GM15510 (cell line): Measurements from ENCODE around the gene ACTR5.

Source experiments
- POLR2A ChIP-seq: IDR thresholded peaks from 3 replicates; pipeline ENCODE4 v1.6.1; 2011; ENCODE audit warnings: borderline replicate concordance; ENCODE audit not compliant: insufficient read length; ENCODE audit errors: extremely low read depth

The ACTR5 gene

DNA sequence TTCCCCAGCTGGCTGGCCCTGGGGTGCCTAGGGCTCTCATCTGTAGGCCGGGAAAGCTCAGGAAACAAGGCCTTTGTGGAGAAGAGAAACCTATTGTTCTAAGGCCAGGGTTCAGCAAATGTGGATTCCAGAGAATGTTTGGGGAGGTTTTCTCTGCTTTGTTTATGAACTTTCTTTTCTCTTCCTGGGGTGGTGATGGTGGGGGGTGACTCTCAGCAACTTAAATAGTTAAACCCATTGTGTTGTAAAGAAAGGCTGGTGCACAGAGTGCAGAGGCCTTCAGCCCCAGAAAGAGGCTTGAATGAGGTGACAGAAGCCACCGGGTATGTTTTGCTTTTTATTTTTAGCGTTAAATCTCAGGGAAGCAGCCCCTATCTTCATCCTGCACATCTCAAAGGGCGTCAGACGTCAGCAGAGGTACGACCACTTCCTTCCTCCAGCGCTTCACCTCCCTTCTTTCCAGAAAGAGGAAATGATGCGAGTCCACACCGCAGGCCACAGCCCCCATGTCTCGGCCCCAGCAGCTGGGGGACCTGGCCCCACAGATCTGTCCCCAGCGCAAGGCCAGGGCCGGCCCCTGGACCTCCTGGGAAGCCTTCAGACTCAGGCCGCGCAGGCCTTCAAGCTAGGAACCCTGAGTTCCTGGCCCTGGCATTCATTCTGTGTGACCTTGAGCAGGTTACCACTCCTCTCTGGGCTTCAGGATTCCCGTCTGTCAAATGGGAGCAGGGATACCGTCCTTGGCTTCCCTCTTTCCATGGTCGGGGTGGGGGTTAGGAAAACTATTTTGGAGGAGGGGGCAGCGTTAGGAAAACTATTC, 56.6 kb downstream of the ACTR5 start:
- no peak for TF ChIP-seq POLR2A

DNA sequence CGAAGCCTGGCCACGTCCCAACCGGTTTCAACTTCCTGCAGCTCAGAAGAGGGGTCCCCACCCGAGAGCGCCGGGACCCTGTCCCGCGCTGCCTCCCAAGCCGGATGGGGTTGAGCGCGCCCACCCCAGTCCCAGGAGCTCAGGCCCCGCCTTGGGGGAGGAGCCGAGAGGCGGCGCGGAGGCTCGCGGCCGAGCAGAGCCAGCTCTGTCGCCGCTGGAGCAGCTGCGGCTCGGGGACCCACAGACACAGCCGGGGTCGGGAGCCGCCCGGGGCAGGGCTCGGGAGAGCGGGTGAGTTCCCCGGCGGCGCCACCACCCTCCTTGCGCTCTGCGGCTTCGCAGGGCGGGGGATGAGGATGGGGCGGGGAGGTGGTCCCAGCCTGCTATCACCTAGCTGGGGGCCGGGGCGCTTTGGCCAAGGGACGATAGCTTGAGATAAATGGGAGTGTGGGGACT, 57.3 kb downstream of the ACTR5 start, which contains the start of gene PPP1R16B:
TSS of gene PPP1R16B (plus strand) at position 196 of the 456 bp plus-strand sequence. CDS start 30,229 bp downstream, outside the sequence.
- TF ChIP-seq POLR2A = peak; percentile 98

DNA sequence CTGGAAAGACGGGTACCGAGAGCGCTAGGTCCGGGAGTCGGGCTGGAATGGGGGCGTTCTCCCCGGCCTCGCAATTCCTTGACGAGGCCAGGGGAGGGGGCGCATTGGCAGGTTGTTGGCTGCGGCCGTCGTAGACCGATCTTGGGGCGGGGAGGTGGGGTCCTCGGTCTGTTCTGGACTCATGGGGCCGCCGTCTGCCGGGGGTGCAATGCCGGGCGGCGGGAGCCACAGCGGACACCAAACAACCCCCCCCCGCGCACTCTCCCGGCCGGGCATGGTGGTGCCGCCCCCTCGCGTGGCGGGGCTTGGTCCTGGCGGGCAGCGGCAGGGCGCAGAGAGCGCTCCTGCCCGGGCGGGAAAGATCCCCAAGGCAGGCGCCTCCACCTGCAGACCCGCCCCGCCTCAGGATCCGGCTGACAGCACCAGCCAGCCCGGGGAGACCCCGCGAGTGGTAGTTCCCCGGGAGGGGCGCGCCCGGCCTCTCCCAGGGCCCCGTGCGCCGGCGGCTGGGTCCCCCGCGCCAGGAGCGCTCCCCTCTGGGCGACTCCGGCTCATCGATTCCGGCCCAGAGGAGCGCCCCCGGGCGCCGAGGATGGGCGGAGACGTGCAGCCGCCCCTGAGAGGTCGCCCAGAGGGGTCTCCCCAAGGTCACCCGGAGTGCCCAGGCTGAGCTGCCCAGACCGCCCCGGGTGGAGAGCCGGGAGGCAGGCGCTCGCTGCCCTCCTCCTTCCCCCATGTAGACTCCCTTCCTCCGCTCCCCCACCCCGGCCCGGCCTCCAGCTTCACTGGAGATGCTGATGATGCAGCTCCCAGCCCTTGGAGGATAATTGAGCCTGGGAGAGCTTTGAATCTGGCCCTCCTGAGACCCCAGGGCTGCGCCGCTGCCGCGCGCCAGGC, 57.9 kb downstream of the ACTR5 start:
- TF ChIP-seq POLR2A = no peak

DNA sequence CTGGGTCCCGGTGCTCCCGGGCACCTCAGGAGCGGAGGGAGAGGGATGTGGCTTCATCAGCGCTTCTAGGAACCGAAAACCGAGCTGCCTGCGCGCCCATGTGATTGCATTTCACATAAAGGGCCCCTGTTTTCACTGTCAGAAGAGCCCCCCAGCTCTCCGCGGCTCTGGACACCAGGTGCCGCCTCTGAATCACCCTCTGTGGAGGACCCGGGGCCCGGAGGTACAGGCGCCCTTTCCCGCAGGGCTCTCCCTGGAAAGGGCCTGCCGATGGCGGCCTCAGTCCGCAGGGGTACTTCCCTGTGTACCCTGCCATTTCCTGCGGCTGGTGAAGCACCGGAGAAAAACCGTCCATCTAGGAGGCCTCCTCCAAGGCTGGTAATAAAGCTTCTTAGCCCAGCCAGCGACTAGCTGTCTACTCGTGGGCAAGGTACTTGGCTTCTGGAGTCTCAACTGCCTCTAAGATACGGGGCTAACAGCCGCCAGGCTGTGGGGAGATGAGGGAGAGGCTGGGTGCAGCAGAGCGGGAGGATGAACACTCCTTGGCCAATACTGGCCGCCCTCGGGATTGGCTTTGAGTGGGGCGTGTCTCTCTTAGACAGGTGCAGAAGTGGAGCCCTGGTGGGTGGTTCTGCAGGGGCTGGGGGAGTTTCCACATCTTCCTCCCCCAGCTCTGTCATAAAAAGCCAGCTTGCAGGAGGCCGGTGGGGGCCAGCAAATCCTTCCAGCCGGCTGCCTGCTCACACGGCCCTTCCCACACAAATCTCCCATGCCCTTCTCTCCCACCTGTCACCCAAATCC, 58.8 kb downstream of the ACTR5 start:
- peak; percentile 62 for TF ChIP-seq POLR2A

DNA sequence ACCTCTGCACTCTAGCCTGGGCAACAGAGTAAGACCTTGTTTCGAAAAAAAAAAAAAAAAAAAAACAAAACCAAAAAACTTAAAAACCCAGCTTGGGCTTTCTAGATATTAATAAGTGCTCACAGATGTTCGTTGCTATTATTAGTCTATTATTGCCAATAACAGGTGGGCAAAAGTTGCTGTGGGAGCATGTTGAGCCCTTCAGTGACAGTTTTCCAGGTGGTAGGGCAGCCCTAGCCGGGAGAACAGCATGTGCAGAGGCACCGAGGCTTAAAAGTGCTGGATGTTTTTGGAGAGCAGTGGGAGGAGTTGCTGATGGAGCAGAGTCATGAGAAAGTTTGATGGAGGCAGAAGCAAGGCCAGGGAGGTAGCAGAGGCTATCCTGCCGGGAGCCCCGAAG, 61.7 kb downstream of the ACTR5 start:
- TF ChIP-seq POLR2A = no peak

DNA sequence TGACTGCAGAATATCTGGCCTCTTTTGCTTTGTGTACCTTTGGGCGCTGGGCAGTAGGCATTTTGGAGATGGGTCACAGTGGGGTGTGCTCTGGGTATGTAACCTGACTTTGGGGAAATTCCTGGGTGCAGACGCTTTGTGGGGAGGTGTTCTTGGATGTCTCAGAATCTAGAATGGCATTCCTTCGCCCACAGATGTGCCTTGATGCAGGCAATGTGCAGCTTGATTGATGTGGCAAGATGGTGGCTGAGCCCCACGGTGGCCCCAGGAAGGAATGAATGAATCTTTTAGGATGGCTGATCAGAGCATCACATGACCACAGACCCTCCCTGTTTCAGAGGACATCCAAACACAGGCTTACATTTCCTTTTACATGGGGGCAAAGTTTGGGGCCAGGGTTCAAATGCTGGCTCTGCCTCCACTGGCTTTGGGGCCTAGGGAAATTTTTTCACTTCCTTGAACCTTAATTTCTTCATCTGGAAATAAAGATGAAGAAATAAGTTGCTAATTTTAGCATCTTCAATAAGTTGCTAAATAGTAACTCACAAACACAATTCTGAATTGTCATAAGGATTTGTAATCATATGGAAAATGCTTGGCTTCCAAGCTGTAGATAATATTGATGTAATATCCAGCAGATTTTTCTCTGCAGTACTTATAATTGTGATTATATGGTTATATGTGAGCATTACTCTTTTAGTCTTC, 62.8 kb downstream of the ACTR5 start:
- no peak for TF ChIP-seq POLR2A

DNA sequence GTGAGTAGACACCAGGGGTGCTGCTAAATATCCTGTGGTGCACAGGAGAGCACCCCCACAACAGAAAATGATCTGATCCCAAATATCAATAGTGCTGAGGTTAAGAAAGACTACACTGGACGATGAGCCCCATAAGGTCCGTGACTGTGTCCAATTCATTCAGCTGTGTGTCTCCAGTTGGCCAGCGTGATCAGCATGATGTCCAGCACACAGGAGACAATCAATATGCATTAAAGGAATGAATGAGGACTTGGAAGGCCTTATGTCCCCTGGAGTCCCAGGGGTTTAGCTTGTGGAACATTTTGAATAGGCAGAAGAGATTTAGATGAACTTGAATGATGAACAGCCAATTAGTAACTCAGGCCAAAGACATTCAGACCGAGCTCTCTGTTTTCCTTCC, 63.5 kb downstream of the ACTR5 start:
- no peak for TF ChIP-seq POLR2A

DNA sequence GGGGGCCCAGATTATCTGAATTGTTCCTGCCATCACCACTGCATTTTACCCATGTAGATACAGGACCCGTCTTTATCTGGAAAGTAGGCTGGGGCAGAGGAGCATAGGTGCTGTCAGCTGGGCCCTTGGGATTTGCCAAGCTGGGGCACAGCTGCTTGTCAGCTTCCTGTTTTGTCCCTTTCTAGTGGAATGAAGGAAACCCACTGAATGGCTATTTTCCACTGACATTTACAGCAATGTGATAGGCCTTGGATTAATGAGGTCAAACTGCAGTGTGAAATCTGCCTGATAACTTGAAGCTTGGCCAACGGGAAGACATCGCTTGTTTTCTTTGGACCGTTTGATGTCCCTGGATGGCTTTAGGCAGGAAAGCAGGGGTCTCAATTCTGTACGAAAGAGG, 63.9 kb downstream of the ACTR5 start:
- TF ChIP-seq POLR2A = no peak

DNA sequence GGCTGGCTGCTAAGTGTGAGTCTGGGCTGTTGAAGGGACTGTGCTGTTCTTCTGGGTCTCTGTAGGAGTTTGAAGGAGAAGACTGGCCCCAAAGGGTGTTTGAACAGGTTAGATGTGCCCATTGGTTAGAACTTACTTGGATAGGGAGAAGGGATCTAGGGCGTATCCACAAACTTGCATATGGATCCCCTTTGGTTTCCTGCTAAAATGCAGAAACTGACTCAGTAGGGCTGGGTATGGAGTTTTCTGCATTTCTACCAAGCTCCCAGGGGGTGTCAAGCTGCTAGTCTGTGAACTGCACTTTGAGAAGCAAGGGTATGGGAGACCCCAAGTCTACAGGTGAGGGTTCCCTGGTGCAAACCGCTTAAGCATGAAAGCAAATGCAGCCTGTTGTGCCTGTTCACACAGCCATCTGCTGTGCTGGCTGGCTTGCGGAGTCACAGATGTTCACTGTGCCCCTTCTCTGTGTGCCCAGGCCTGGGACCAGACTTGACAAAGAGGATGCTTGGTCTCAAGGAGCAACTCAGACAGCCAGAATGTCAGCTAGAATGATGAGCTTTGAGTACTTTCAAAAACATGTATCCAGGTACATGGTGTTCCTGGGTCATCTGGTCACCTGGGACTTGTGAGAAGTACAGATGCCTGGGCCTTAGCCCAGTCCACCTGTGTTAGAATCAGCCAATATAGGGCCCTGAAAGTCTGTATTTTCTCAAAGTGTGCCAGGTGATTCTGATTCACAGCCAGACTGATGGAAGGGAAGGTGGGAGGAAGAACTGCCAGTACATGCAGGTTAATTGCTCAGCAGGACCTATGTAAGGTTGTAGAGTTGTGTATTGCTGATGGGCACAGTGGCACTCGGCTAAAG, 64.7 kb downstream of the ACTR5 start:
- no peak for TF ChIP-seq POLR2A

DNA sequence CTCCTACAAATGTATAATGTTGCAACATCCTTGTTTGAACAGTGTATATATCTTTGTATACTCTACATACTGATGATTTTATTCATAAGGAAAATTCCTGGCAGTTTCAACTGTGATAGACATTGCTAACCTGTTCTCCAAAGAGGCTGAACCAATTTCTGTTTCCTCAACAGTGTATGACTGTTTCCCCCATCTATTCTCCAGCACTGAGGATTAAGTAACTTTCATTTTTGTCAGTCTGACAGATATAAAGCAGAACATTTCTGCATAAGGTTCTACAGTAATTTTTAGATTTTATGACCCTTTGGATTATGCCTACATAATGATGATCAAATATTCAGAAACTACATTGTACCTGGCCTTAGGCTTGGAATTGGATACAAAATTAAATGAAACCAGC, 67.2 kb downstream of the ACTR5 start:
- no peak for TF ChIP-seq POLR2A

DNA sequence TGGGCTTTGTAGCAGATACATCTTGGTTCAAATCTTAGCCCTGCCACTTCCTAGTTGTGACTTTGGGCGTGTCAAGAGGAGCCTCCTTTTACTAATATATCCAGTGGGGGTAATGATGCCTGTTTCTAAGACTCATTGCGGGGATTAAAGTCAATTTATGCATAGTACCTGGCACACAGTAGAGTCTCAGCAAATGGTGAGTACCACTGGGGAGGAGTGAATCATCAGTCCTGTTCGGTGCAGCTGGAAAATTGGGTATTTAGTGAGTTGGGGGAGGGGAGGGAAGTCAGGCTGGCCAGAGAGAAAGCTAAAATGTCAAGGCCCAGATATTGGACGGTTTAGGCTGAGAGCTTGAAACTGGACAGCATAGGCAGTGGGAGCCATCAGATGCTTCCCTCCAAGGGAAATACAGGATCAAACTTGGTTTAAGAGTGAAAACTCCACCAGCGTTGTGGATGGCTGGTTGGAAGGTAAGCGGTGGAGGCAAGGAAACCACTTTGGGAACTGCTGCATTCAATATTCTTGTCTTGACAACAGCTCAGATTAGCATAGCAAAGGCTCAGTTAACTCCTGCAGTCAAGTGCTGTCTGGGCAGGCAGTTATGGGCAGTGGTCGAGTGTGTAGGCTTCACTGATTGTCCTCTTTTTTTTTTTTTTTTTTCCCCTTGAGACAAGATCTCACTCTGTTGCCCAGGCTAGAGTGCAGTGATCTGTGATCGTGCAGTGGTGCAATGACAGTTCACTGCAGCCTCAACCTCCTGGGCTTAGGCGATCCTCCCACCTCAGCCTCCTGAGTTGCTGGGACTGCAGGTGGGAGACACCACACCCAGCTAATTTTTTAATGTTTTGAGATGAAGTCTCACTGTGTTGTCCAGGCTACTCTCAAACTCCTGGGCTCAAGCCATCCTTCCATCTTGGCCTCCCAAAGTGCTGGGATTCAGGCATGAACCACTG, 70.1 kb downstream of the ACTR5 start:
- TF ChIP-seq POLR2A = no peak
